Endodermal cell (in vitro differentiated cells): ENCODE results near the gene TIMM44. TPM values are rescaled to one million over a fixed set of nuclear protein-coding genes. Genes with fewer than 3 reads are reported as not detected.
A peak's percentile ranks its signal among the peaks of the same experiment; 100 is the strongest.

Experiments
- DNase-seq: peaks from one replicate; pipeline ENCODE4 v3.0.0-alpha.2; 2017
- H3K27ac ChIP-seq: 2 replicates; pipeline ENCODE4 v1.5.1; 2013; ENCODE audit warnings: mild to moderate bottlenecking, low read depth, low read length, moderate library complexity
- H3K27me3 ChIP-seq: 2 replicates; pipeline ENCODE4 v1.6.1; 2013; ENCODE audit warnings: mild to moderate bottlenecking, low read length, moderate library complexity; ENCODE audit not compliant: insufficient read depth, control insufficient read depth, poor library complexity, severe bottlenecking
- H3K36me3 ChIP-seq: 2 replicates; pipeline ENCODE4 v1.7.0; 2013; ENCODE audit warnings: mild to moderate bottlenecking, low read length, moderate library complexity; ENCODE audit not compliant: control insufficient read depth, insufficient read depth
- H3K4me1 ChIP-seq: one replicate; pipeline ENCODE4 v1.7.0; 2013; ENCODE audit warnings: low read length; ENCODE audit not compliant: control insufficient read depth, insufficient read depth
- H3K4me3 ChIP-seq: 2 replicates; pipeline ENCODE4 v1.5.1; 2013; ENCODE audit warnings: mild to moderate bottlenecking, low read length, moderate library complexity
- H3K9ac ChIP-seq: 2 replicates; pipeline ENCODE4 v1.6.1; 2013; ENCODE audit warnings: mild to moderate bottlenecking, low read length, moderate library complexity; ENCODE audit not compliant: poor library complexity, severe bottlenecking; ENCODE audit errors: extremely low read depth
- H3K9me3 ChIP-seq: 2 replicates; pipeline ENCODE4 v1.6.1; 2013; ENCODE audit warnings: mild to moderate bottlenecking, low read length, moderate library complexity; ENCODE audit not compliant: control insufficient read depth
- H3K27ac Mint-ChIP-seq: 2 replicates; pipeline ENCODE4 v1.8.0; 2020; ENCODE audit warnings: mixed read lengths
- H3K27me3 Mint-ChIP-seq: 2 replicates; pipeline ENCODE4 v1.8.0; 2021; ENCODE audit warnings: mild to moderate bottlenecking, mixed read lengths; ENCODE audit not compliant: insufficient read depth
- H3K36me3 Mint-ChIP-seq: 2 replicates; pipeline ENCODE4 v1.8.0; 2020; ENCODE audit warnings: low read depth, mixed read lengths
- H3K4me1 Mint-ChIP-seq: 2 replicates; pipeline ENCODE4 v1.8.0; 2020; ENCODE audit warnings: mixed read lengths
- H3K4me3 Mint-ChIP-seq: 2 replicates; pipeline ENCODE4 v1.8.0; 2020; ENCODE audit warnings: mild to moderate bottlenecking, moderate library complexity, mixed read lengths
- H3K9me3 Mint-ChIP-seq: 2 replicates; pipeline ENCODE4 v1.8.0; 2020; ENCODE audit warnings: mild to moderate bottlenecking, mixed read lengths
- CTCF ChIP-seq: fragments of 200-600 bp; sonication (generic); conservative IDR thresholded peaks from 2 replicates; pipeline ENCODE4 v1.5.0; 2021; ENCODE audit warnings: antibody characterized with exemption, mild to moderate bottlenecking
- WGBS, 2 experiments: methylation state at CpG; one replicate each; pipeline versions ENCODE4 v1.1.5 to v1.1.7; 2013; ENCODE audit warnings: missing lambda C conversion rate in 2 of 2, mixed read lengths in 1 of 2; ENCODE audit not compliant: insufficient coverage in 1 of 2, insufficient read length in 1 of 2; 5-methylcytosine and 5-hydroxymethylcytosine counted together
- total RNA-seq, 2 donors: library from RNA; stranded (reverse); fragmentation: NEBNext Ultra II Directional in 1 of 2; extraction: Animal tissue kit (Norgen Biotek cat#: 25700) in 1 of 2; gene quantifications; 2 replicates in 1 of 2; 3 replicates in 1 of 2; pipeline ENCODE4 v1.2.1, GENCODE V29; 2021

The TIMM44 gene
- total RNA-seq, 2 donors from 2014 or later: 78.1 to 80.0 TPM

- H3K27ac Mint-ChIP-seq: no peak overlapping the region
Measured at GRCh38 chr19:7881910-7882309, 61.6 kb downstream of the TIMM44 start.

GRCh38 chr19:7879836-7880235 lies 63.6 kb downstream of the TIMM44 start:
- no peak for DNase-seq
- Histone ChIP-seq H3K27ac (no peak overlapping the region), H3K4me3 (no peak overlapping the region), H3K9me3 (no peaks in the 10 kb centered on the region), H3K9ac (no peak overlapping the region), H3K27me3 (no peaks in the 10 kb centered on the region), H3K36me3 (no peaks in the 10 kb centered on the region), H3K4me1 (no peaks in the 10 kb centered on the region)
- Mint-ChIP-seq H3K4me3 (no peak overlapping the region), H3K27me3 (peaks cover 28% of the 10 kb centered on the region), H3K36me3 (no peaks in the 10 kb centered on the region), H3K9me3 (no peaks in the 10 kb centered on the region), H3K4me1 (no peaks in the 10 kb centered on the region), H3K27ac (no peak overlapping the region)
- no peak for TF ChIP-seq CTCF
- 95 to 98% methylated on average over 9 to 14 of the region's 19 CpGs for WGBS, 2 experiments

More at GRCh38 chr19:7881910-7882309, 61.6 kb downstream of the TIMM44 start:
- TF ChIP-seq CTCF: no peak
- Histone ChIP-seq H3K27ac (no peak overlapping the region), H3K4me1 (no peaks in the 10 kb centered on the region), H3K36me3 (no peaks in the 10 kb centered on the region), H3K9me3 (no peaks in the 10 kb centered on the region), H3K4me3 (no peak overlapping the region), H3K27me3 (no peaks in the 10 kb centered on the region), H3K9ac (no peak overlapping the region)
- Mint-ChIP-seq H3K9me3 (no peaks in the 10 kb centered on the region), H3K4me3 (no peak overlapping the region), H3K27me3 (peaks cover 23% of the 10 kb centered on the region), H3K4me1 (no peaks in the 10 kb centered on the region), H3K36me3 (no peaks in the 10 kb centered on the region)
- WGBS, 2 experiments: 86 to 88% methylated on average over 3 of the region's 3 CpGs
- DNase-seq: no peak

GRCh38 chr19:7879111-7879807 lies 64.2 kb downstream of the TIMM44 start:
- no peak overlapping the region for H3K4me3 Mint-ChIP-seq
- peaks cover 33% of the 10 kb centered on the region for H3K27me3 Mint-ChIP-seq
- TF ChIP-seq CTCF: no peak
- H3K27ac Mint-ChIP-seq: no peak overlapping the region
- no peaks in the 10 kb centered on the region for H3K9me3 ChIP-seq
- WGBS, 2 experiments: 91 to 92% methylated on average over 10 to 18 of the region's 18 CpGs
- H3K27ac ChIP-seq: no peak overlapping the region
- H3K36me3 Mint-ChIP-seq: no peaks in the 10 kb centered on the region
- H3K9me3 Mint-ChIP-seq: no peaks in the 10 kb centered on the region
- no peaks in the 10 kb centered on the region for H3K36me3 ChIP-seq
- H3K4me1 Mint-ChIP-seq: no peaks in the 10 kb centered on the region
- no peak overlapping the region for H3K9ac ChIP-seq
- peak; percentile 46 for DNase-seq
- no peaks in the 10 kb centered on the region for H3K4me1 ChIP-seq
- H3K27me3 ChIP-seq: no peaks in the 10 kb centered on the region
- no peak overlapping the region for H3K4me3 ChIP-seq
